ENCODE data around the gene SLC25A52.
"Not testable (repeated sequence)": the region's sequence is repeated elsewhere in the genome, so short reads cannot be mapped to it uniquely, and the experiment has no call there.

- TF ChIP-seq, protein P1, sequence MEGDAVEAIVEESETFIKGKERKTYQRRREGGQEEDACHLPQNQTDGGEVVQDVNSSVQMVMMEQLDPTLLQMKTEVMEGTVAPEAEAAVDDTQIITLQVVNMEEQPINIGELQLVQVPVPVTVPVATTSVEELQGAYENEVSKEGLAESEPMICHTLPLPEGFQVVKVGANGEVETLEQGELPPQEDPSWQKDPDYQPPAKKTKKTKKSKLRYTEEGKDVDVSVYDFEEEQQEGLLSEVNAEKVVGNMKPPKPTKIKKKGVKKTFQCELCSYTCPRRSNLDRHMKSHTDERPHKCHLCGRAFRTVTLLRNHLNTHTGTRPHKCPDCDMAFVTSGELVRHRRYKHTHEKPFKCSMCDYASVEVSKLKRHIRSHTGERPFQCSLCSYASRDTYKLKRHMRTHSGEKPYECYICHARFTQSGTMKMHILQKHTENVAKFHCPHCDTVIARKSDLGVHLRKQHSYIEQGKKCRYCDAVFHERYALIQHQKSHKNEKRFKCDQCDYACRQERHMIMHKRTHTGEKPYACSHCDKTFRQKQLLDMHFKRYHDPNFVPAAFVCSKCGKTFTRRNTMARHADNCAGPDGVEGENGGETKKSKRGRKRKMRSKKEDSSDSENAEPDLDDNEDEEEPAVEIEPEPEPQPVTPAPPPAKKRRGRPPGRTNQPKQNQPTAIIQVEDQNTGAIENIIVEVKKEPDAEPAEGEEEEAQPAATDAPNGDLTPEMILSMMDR (IDR thresholded peaks at IDR 0.05), result not testable (repeated sequence)
- not testable (repeated sequence) for TF ChIP-seq ZFX (IDR thresholded peaks at IDR 0.05; ENCODE audit: borderline replicate concordance)
These were observed 17.1 kb downstream of the SLC25A52 start for GRCh38 chr18:31743600-31743999.

Measured in 22Rv1 (cell line).